Measurements from ENCODE around the gene RFX5. TPM values are rescaled to one million over a fixed set of nuclear protein-coding genes. Genes with fewer than 3 reads are reported as not detected.

The RFX5 gene
- total RNA-seq, 1 donor from 2014 or later: 61.3 TPM

- Histone ChIP-seq H3K27ac (ENCODE audit: low read depth, low read length) (no peak overlapping the region), H3K9me3 (ENCODE audit: insufficient read depth, low read depth, low read length) (no peaks in the 10 kb centered on the region), H3K4me2 (ENCODE audit: low read length) (no peak overlapping the region), H3K27me3 (ENCODE audit: insufficient read depth, low read length) (no peaks in the 10 kb centered on the region), H2AFZ (ENCODE audit: low read depth, low read length) (no peak overlapping the region), H3K4me1 (ENCODE audit: insufficient read depth, low read length) (no peaks in the 10 kb centered on the region), H4K20me1 (ENCODE audit: insufficient read depth, low read length) (peaks cover 41% of the 10 kb centered on the region), H3K79me2 (ENCODE audit: insufficient read depth, low read length) (peaks cover 20% of the 10 kb centered on the region), H3K36me3 (ENCODE audit: insufficient read depth, low read length) (peaks cover 26% of the 10 kb centered on the region), H3K9ac (ENCODE audit: low read length) (no peak overlapping the region), H3K4me3 (ENCODE audit: insufficient read depth, low read depth, low read length) (no peak overlapping the region)
- DNase-seq (ENCODE audit: low read depth): no peak
- peaks cover 39% of the 10 kb centered on the region for H3K36me3 Mint-ChIP-seq (ENCODE audit: low read depth, unreplicated experiment)
- TF ChIP-seq EZH2 (IDR thresholded peaks at IDR 0.05; ENCODE audit: insufficient read depth, low read length): no peak
- TF ChIP-seq, protein P1, sequence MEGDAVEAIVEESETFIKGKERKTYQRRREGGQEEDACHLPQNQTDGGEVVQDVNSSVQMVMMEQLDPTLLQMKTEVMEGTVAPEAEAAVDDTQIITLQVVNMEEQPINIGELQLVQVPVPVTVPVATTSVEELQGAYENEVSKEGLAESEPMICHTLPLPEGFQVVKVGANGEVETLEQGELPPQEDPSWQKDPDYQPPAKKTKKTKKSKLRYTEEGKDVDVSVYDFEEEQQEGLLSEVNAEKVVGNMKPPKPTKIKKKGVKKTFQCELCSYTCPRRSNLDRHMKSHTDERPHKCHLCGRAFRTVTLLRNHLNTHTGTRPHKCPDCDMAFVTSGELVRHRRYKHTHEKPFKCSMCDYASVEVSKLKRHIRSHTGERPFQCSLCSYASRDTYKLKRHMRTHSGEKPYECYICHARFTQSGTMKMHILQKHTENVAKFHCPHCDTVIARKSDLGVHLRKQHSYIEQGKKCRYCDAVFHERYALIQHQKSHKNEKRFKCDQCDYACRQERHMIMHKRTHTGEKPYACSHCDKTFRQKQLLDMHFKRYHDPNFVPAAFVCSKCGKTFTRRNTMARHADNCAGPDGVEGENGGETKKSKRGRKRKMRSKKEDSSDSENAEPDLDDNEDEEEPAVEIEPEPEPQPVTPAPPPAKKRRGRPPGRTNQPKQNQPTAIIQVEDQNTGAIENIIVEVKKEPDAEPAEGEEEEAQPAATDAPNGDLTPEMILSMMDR (IDR thresholded peaks at IDR 0.05; ENCODE audit: insufficient read depth, low read depth, low read length): no peak
- peaks cover 3% of the 10 kb centered on the region for H3K4me1 Mint-ChIP-seq (ENCODE audit: low read depth, unreplicated experiment)
- FAIRE-seq: no peak
- H3K4me3 Mint-ChIP-seq (ENCODE audit: unreplicated experiment): no peak overlapping the region
- no peaks in the 10 kb centered on the region for H3K9me3 Mint-ChIP-seq (ENCODE audit: unreplicated experiment)
- H3K27me3 Mint-ChIP-seq (ENCODE audit: low read depth, unreplicated experiment): no peaks in the 10 kb centered on the region
- no peak overlapping the region for H3K27ac Mint-ChIP-seq (ENCODE audit: unreplicated experiment)
Observed at GRCh38 chr1:151290709-151291303, 56.2 kb downstream of the RFX5 start.

Other genes with a start within 250 kb of the RFX5 start
- gene SEMA6C, start 200.6 kb downstream of the RFX5 start, total RNA-seq: 7.4 and 7.5 TPM in 2 replicates
- not detected in 2 replicates for gene TNFAIP8L2, start 190.6 kb downstream of the RFX5 start, total RNA-seq
- 9.5 and 9.9 TPM in 2 replicates for gene LYSMD1, start 181.3 kb downstream of the RFX5 start, total RNA-seq
- gene SCNM1, start 181.1 kb downstream of the RFX5 start, total RNA-seq: 64.3 and 66.5 TPM in 2 replicates
- 1.4 TPM in 1 of 2 replicates, not detected in the other for gene TMOD4, start 171.3 kb downstream of the RFX5 start, total RNA-seq
- gene VPS72, start 157.1 kb downstream of the RFX5 start, total RNA-seq: 59.0 and 62.2 TPM in 2 replicates
- 104 and 121 TPM in 2 replicates for gene PIP5K1A, start 148.7 kb downstream of the RFX5 start, total RNA-seq
- 154 and 171 TPM in 2 replicates for gene PSMD4, start 92.5 kb downstream of the RFX5 start, total RNA-seq
- 15.4 and 19.1 TPM in 2 replicates for gene ZNF687, start 65.0 kb downstream of the RFX5 start, total RNA-seq
- 59.4 and 67.8 TPM in 2 replicates for gene PI4KB, start 19.8 kb downstream of the RFX5 start, total RNA-seq
- 7.2 and 7.3 TPM in 2 replicates for gene SELENBP1, start 25.5 kb upstream of the RFX5 start, total RNA-seq
- gene PSMB4, start 52.3 kb upstream of the RFX5 start, total RNA-seq: 314 and 316 TPM in 2 replicates
- 58.8 and 63.9 TPM in 2 replicates for gene POGZ, start 112.2 kb upstream of the RFX5 start, total RNA-seq
- 8.8 and 8.9 TPM in 2 replicates for gene CGN, start 164.1 kb upstream of the RFX5 start, total RNA-seq
- gene TUFT1, start 193.1 kb upstream of the RFX5 start, total RNA-seq: 74.1 and 90.6 TPM in 2 replicates